ENCODE measurements around the gene ECT2L. TPM values are rescaled to one million over a fixed set of nuclear protein-coding genes. Genes with fewer than 3 reads are reported as not detected.
A peak's percentile ranks its signal among the peaks of the same experiment; 100 is the strongest.

ECT2L gene
- total and polyA plus RNA-seq, 2 of the 13 experiments (the other 11 are each of a cell fraction or from before 2014, with no cell fraction given): 0.12 TPM; not detected in 1

- TF ChIP-seq FOSL1 (CRISPR knock-in tag; IDR thresholded peaks at IDR 0.05; ENCODE audit: borderline replicate concordance): no peak
- TF ChIP-seq PAX8 (CRISPR knock-in tag; IDR thresholded peaks at IDR 0.05; ENCODE audit: borderline replicate concordance): peak; percentile 89; the same call in 1 of the 2 replicates
- TF ChIP-seq ZFP62 (CRISPR knock-in tag; IDR thresholded peaks at IDR 0.05): no peak; the same call in 1 of the 2 replicates
- peak; percentile 33 for TF ChIP-seq TEAD3 (CRISPR knock-in tag; optimal IDR thresholded peaks at IDR 0.05; ENCODE audit: borderline replicate concordance)
- TF ChIP-seq SALL2 (CRISPR knock-in tag; IDR thresholded peaks at IDR 0.05): peak; percentile 97
- no peak for TF ChIP-seq HNF4G (IDR thresholded peaks at IDR 0.05; ENCODE audit: borderline replicate concordance, low read depth, low read length)
- no peak for TF ChIP-seq HNF4G (CRISPR knock-in tag; IDR thresholded peaks at IDR 0.05; ENCODE audit: borderline replicate concordance, low read depth)
- TF ChIP-seq CBX1 (IDR thresholded peaks at IDR 0.05; ENCODE audit: low read depth): no peak
- no peak for TF ChIP-seq DBP (CRISPR knock-in tag; IDR thresholded peaks at IDR 0.05; ENCODE audit: not compliant biosample characterization)
- TF ChIP-seq ZKSCAN5 (CRISPR knock-in tag; IDR thresholded peaks at IDR 0.05): no peak
- peak; percentile 53; the same call in 1 of the 2 replicates for TF ChIP-seq MTA1 (CRISPR knock-in tag; IDR thresholded peaks at IDR 0.05; ENCODE audit: borderline replicate concordance)
- peak; percentile 85 for TF ChIP-seq FOXJ3 (CRISPR knock-in tag; IDR thresholded peaks at IDR 0.05; ENCODE audit: borderline replicate concordance)
- peak; percentile 98 for TF ChIP-seq CREM (IDR thresholded peaks at IDR 0.05)
- no peak for TF ChIP-seq CREM (CRISPR knock-in tag; IDR thresholded peaks at IDR 0.05)
- TF ChIP-seq BRF2 (CRISPR knock-in tag; IDR thresholded peaks at IDR 0.05): no peak
- no peak for TF ChIP-seq CSRNP1 (CRISPR knock-in tag; IDR thresholded peaks at IDR 0.05)
- no peak; the same call in 1 of the 2 replicates for TF ChIP-seq ISX (CRISPR knock-in tag; conservative IDR thresholded peaks at IDR 0.05)
- no peak for TF ChIP-seq ZNF567 (CRISPR knock-in tag; IDR thresholded peaks at IDR 0.05; ENCODE audit: borderline replicate concordance)
- TF ChIP-seq ZNF44 (CRISPR knock-in tag; IDR thresholded peaks at IDR 0.05): no peak; the same call in 1 of the 2 replicates
- TF ChIP-seq NCOA5 (CRISPR knock-in tag; IDR thresholded peaks at IDR 0.05): no peak
- TF ChIP-seq MED13 (CRISPR knock-in tag; IDR thresholded peaks at IDR 0.05): no peak
- TF ChIP-seq MTERF4 (CRISPR knock-in tag; IDR thresholded peaks at IDR 0.05): peak; percentile 50; the same call in 1 of the 2 replicates
Observed at GRCh38 chr6:138773177-138774091, 22.5 kb upstream of the ECT2L start, which contains the start of gene CCDC28A (continued).
